Left kidney (tissue), 2 donors: ENCODE data around the gene SNX4. TPM values are rescaled to one million over a fixed set of nuclear protein-coding genes. Genes with fewer than 3 reads are reported as not detected.
"Not testable (repeated sequence)": the region's sequence is repeated elsewhere in the genome, so short reads cannot be mapped to it uniquely, and the experiment has no call there.

Experiments used
- DNase-seq: peaks from one replicate; pipeline ENCODE4 v3.0.0-alpha.2; 2013
- polyA plus RNA-seq: library from polyadenylated mRNA; unstranded; fragments of 120-200 nt; gene quantifications from one replicate; pipeline ENCODE4 v1.2.1, GENCODE V29; 2013; ENCODE audit not compliant: insufficient read length

SNX4 gene
- polyA plus RNA-seq, 1 donor, result 73.7 TPM

- peak; percentile 11 for DNase-seq
Observed at GRCh38 chr3:125406070-125406469, 113.9 kb downstream of the SNX4 start.

GRCh38 chr3:125405515-125405914, 114.5 kb downstream of the SNX4 start:
- DNase-seq, result not testable (repeated sequence)

- DNase-seq, result no peak
Observed at GRCh38 chr3:125403789-125404188, 116.2 kb downstream of the SNX4 start.

- DNase-seq, result no peak
Observed at GRCh38 chr3:125402639-125403038, 117.4 kb downstream of the SNX4 start.

GRCh38 chr3:125401402-125401801, 118.6 kb downstream of the SNX4 start:
- no peak for DNase-seq

GRCh38 chr3:125398952-125399351, 121.0 kb downstream of the SNX4 start:
- no peak for DNase-seq

Other genes with a start within 250 kb of the SNX4 start
- gene ZNF148, start 144.9 kb downstream of the SNX4 start, polyA plus RNA-seq, result 51.8 TPM
- gene OSBPL11, start 75.3 kb upstream of the SNX4 start, polyA plus RNA-seq, result 25.5 TPM